ENCODE data around the gene SMPD2. TPM values are rescaled to one million over a fixed set of nuclear protein-coding genes. Genes with fewer than 3 reads are reported as not detected.

Gene SMPD2
- polyA plus RNA-seq, 1 experiment = 4.5 TPM

DNA sequence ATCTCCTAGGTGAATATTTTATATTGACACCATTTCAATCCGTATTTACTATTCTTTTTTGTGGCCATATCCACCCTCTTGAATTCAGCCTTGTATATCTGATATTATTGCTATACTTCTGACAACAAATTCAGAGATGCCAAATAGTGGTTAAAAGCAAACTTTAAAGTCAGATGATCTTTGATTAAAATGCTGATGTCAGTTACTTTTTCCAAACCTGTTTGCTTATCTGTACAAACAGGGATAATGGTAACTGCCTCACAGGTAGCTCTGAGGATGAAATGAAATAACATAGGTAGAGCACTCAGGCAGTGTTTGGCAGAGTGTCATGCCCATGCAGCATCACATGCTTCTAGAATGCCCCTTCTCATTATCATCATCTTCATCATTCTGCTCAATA is 19.3 kb upstream of the SMPD2 start:
- H3K9me3 ChIP-seq (ENCODE audit: control insufficient read depth, insufficient read depth, low read length) = no peaks in the 10 kb centered on the region
- no peak overlapping the region for H3K4me3 ChIP-seq (ENCODE audit: low read depth, low read length)
- DNase-seq (ENCODE audit: low read depth, low spot score) = no peak
- no peak overlapping the region for H3K27ac ChIP-seq (ENCODE audit: low read depth, low read length)
- H3K27me3 ChIP-seq (ENCODE audit: control insufficient read depth, insufficient read depth, low read length) = no peaks in the 10 kb centered on the region
- CTCF ChIA-PET = no interaction called here
- TF ChIP-seq, protein P1, sequence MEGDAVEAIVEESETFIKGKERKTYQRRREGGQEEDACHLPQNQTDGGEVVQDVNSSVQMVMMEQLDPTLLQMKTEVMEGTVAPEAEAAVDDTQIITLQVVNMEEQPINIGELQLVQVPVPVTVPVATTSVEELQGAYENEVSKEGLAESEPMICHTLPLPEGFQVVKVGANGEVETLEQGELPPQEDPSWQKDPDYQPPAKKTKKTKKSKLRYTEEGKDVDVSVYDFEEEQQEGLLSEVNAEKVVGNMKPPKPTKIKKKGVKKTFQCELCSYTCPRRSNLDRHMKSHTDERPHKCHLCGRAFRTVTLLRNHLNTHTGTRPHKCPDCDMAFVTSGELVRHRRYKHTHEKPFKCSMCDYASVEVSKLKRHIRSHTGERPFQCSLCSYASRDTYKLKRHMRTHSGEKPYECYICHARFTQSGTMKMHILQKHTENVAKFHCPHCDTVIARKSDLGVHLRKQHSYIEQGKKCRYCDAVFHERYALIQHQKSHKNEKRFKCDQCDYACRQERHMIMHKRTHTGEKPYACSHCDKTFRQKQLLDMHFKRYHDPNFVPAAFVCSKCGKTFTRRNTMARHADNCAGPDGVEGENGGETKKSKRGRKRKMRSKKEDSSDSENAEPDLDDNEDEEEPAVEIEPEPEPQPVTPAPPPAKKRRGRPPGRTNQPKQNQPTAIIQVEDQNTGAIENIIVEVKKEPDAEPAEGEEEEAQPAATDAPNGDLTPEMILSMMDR (IDR thresholded peaks at IDR 0.05; ENCODE audit: low read depth, low read length) = no peak
- POLR2A ChIA-PET = no interaction called here

GRCh38 chr6:109424946-109425345 is 15.6 kb upstream of the SMPD2 start:
- Histone ChIP-seq H3K27me3 (ENCODE audit: control insufficient read depth, insufficient read depth, low read length) (no peaks in the 10 kb centered on the region), H3K4me3 (ENCODE audit: low read depth, low read length) (no peak overlapping the region), H3K9me3 (ENCODE audit: control insufficient read depth, insufficient read depth, low read length) (no peaks in the 10 kb centered on the region), H3K27ac (ENCODE audit: low read depth, low read length) (no peak overlapping the region)
- CTCF ChIA-PET = no interaction called here
- POLR2A ChIA-PET = no interaction called here
- TF ChIP-seq, protein P1 (IDR thresholded peaks at IDR 0.05; ENCODE audit: low read depth, low read length) = no peak
- DNase-seq (ENCODE audit: low read depth, low spot score) = no peak

DNA sequence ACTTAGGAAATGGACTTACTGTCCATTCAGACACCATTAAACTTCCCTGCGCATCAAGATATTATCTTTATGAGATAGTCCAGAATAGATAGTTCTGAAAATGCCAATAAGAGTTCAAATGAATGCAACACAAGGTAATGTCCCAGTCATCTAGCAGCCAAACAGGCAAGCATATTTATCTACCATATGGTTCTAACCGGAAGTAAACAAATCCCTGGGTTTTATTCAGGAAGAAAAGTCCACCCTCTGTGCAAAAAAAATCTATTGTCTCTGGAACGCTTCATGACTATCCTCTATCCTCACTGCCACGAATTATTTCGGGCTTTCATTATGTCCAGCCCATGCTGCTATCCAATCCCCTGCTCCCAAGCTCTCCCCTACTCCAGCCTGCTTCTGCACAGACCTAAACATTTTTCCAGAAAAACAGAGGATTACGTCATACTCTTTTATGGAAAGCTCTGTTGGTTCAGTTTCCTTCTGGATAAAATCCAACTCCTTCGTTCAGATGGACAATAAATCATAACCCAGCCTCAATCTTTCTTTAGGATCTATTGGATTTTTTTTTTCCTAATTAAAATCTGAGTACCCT is 11.5 kb upstream of the SMPD2 start:
- Histone ChIP-seq H3K9me3 (ENCODE audit: control insufficient read depth, insufficient read depth, low read length) (no peaks in the 10 kb centered on the region), H3K27ac (ENCODE audit: low read depth, low read length) (no peak overlapping the region), H3K27me3 (ENCODE audit: control insufficient read depth, insufficient read depth, low read length) (peaks cover 5% of the 10 kb centered on the region), H3K4me3 (ENCODE audit: low read depth, low read length) (no peak overlapping the region)
- DNase-seq (ENCODE audit: low read depth, low spot score) = peak; percentile 30
- POLR2A ChIA-PET = interaction anchor here (0.8 to 1.0 kb wide), 2 partner anchors 12 to 46 kb away, joined by 4 to 7 read pairs; partner anchors contain the start of genes CD164, PPIL6 and SMPD2
- CTCF ChIA-PET = no interaction called here
- TF ChIP-seq, protein P1 (IDR thresholded peaks at IDR 0.05; ENCODE audit: low read depth, low read length) = no peak

GRCh38 chr6:109429496-109429895 is 11.0 kb upstream of the SMPD2 start:
- Histone ChIP-seq H3K9me3 (ENCODE audit: control insufficient read depth, insufficient read depth, low read length) (no peaks in the 10 kb centered on the region), H3K4me3 (ENCODE audit: low read depth, low read length) (no peak overlapping the region), H3K27me3 (ENCODE audit: control insufficient read depth, insufficient read depth, low read length) (peaks cover 5% of the 10 kb centered on the region), H3K27ac (ENCODE audit: low read depth, low read length) (no peak overlapping the region)
- TF ChIP-seq, protein P1 (IDR thresholded peaks at IDR 0.05; ENCODE audit: low read depth, low read length) = no peak
- ChIA-PET CTCF (no interaction called here), POLR2A (interaction anchor here (0.8 to 1.0 kb wide), 2 partner anchors 11 to 47 kb away, joined by 4 to 7 read pairs; partner anchors contain the start of genes CD164, PPIL6 and SMPD2)
- DNase-seq (ENCODE audit: low read depth, low spot score) = no peak

DNA sequence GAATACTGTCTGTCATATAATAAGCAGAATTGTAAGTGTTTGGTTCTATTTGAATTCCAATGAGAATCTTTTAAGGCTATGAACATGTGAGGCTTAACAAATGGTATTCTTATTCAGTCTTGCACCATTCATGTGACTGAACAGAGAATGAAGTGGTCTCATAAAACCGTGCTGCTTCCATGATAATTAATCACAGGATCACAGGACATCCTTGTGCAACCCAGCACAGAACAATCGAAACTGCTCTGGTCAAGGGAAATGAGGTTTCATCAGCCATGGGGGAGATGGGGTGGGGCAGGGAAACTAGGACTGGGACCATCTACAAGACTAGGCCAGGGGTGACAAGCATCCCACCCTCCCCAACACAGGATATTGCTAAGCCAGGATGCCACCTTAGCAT is 6.1 kb upstream of the SMPD2 start:
- H3K27me3 ChIP-seq (ENCODE audit: control insufficient read depth, insufficient read depth, low read length) = peaks cover 5% of the 10 kb centered on the region
- DNase-seq (ENCODE audit: low read depth, low spot score) = no peak
- H3K4me3 ChIP-seq (ENCODE audit: low read depth, low read length) = no peak overlapping the region
- CTCF ChIA-PET = no interaction called here
- TF ChIP-seq, protein P1 (IDR thresholded peaks at IDR 0.05; ENCODE audit: low read depth, low read length) = no peak
- H3K27ac ChIP-seq (ENCODE audit: low read depth, low read length) = no peak overlapping the region
- H3K9me3 ChIP-seq (ENCODE audit: control insufficient read depth, insufficient read depth, low read length) = no peaks in the 10 kb centered on the region
- POLR2A ChIA-PET = no interaction called here
